Stomach (tissue), 9 donors: ENCODE data around the gene HECTD4. TPM values are rescaled to one million over a fixed set of nuclear protein-coding genes. Genes with fewer than 3 reads are reported as not detected.

Experiments used
- DNase-seq, 2 donors: peaks; one replicate each; pipeline versions ENCODE4 v3.0.0 to v3.0.0-alpha.2; 2013 to 2019
- H3K27ac ChIP-seq, 5 donors: fragments of 200-600 bp in 4 of 5; sonication (generic) in 4 of 5; one replicate each; pipeline ENCODE4 v1.5.1; 2013 to 2019; ENCODE audit warnings: mild to moderate bottlenecking in 1 of 5, moderate library complexity in 1 of 5
- H3K27me3 ChIP-seq, 3 donors: fragments of 200-600 bp; sonication (generic); one replicate each; pipeline ENCODE4 v1.5.1; 2017 to 2019; ENCODE audit warnings: mixed run types in 1 of 3
- H3K36me3 ChIP-seq, 4 donors: fragments of 200-600 bp; sonication (generic); 1 replicate in 3 of 4; 2 replicates in 1 of 4; pipeline ENCODE4 v1.5.1; 2016 to 2019
- H3K4me1 ChIP-seq, 4 donors: fragments of 200-600 bp; sonication (generic); one replicate each; pipeline ENCODE4 v1.5.1; 2016 to 2019
- H3K4me3 ChIP-seq, 4 donors: fragments of 200-600 bp; sonication (generic) in 3 of 4; one replicate each; pipeline ENCODE4 v1.5.1; 2016 to 2019; ENCODE audit warnings: mild to moderate bottlenecking in 1 of 4
- H3K9me3 ChIP-seq, 4 donors: fragments of 200-600 bp; sonication (generic); one replicate each; pipeline ENCODE4 v1.5.1; 2016 to 2019
- EP300 ChIP-seq: sonication (generic); formaldehyde crosslinking; IDR thresholded peaks from one replicate; pipeline ENCODE4 v1.6.1; 2017; ENCODE audit warnings: antibody characterized with exemption
- POLR2A ChIP-seq, 4 donors: fragments of 450-650 bp; IDR thresholded peaks; one replicate each; pipeline ENCODE4 v1.6.1; 2016; ENCODE audit warnings: antibody characterized with exemption in 4 of 4, control low read depth in 2 of 4, mild to moderate bottlenecking in 1 of 4, moderate library complexity in 1 of 4
- POLR2AphosphoS5 ChIP-seq, 3 donors: sonication (generic); formaldehyde crosslinking; IDR thresholded peaks; one replicate each; pipeline ENCODE4 v1.6.1; 2016; ENCODE audit warnings: antibody characterized with exemption in 3 of 3
- WGBS, 5 donors: extraction: QIAGEN DNeasy Blood & Tissue Kit in 3 of 5; methylation state at CpG; one replicate each; pipeline versions ENCODE4 v1.1.5 to v1.1.7; 2013 to 2018; 5-methylcytosine and 5-hydroxymethylcytosine counted together
- intact Hi-C: fragments of 100-400 bp; cut with DNase I; formaldehyde crosslinking; loops from one replicate; pipeline ENCODE4 v1.15.1; 2023; ENCODE audit warnings: low total_unique reads
- polyA plus RNA-seq, 3 donors: library from polyadenylated mRNA; stranded (reverse); fragments of 200-250 nt; gene quantifications; one replicate each; pipeline ENCODE4 v1.2.3, GENCODE V29; 2013
- total RNA-seq, 5 donors: library from RNA; depleted of rRNA; stranded (reverse); fragments of >200 nt; gene quantifications; one replicate each; pipeline versions ENCODE4 v1.1.0 to v1.2.3, GENCODE V29; 2014 to 2016
- TF ChIP-seq, protein P1 (sequence below), 7 experiments: fragments of 450-650 bp in 4 of 7; fragments of 200-600 bp in 3 of 7; sonication (generic) in 3 of 7; IDR thresholded peaks; one replicate each; pipeline ENCODE4 v1.5.1; 2016 to 2019; ENCODE audit warnings: antibody characterized with exemption in 7 of 7, control low read depth in 2 of 7, mild to moderate bottlenecking in 1 of 7
- donor health status: healthy with polysubstance abuse.
- donor health status: Bipolar disorder and iron deficiency.
- donor health status: healthy.

HECTD4 gene
- total and polyA plus RNA-seq, 8 donors = 3.2 to 375 (median 58.7) TPM

DNA sequence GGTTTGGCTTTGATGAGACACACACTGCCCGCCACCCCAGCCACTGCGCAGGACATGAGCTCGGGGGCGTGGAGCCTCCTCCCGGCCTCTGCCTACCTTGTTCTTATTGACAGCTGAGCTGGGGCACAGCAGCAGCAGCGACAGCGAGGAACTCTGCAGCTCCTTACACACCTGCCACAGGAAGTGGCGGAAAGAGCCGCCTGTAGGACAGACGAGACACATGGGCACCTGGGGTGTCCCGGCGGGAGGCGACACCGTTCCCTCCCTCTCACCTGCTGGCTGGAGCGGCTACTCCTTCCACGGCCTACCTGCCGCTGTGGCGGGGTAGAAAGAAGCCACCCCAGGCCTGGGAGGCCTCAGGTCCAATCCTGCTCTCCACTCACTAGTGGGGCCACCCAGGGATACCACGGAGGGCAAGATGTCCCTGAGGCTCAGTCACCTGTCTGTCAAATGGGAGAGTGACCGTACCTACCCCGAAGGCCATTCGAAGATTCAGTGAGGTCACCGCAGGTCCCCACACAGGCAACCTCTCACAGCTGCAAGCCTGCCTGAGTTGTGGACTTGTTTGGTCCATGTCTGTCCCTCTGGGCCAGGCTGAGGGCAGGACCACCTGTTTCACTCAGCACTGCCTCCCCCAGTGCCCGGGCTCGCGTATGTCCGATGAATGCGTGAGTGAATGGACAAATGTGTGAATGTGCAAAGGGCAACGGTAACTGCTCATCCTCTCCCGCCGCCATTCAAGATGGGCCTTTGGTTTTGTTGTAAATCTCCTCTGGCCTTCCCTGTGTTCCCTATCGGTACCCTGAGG, 214.3 kb downstream of the HECTD4 start:
- H3K27me3 ChIP-seq = no peaks in the 10 kb centered on the region
- no peak for DNase-seq
- H3K9me3 ChIP-seq = no peaks in the 10 kb centered on the region
- WGBS, 5 donors = 90 to 94% (median 92%) methylated on average over 23 to 32 of the region's 32 CpGs
- peaks cover 18 to 91% (median 88%) of the 10 kb centered on the region in 4 donors for H3K36me3 ChIP-seq
- intact Hi-C loops = no loop called here
- no peak for TF ChIP-seq EP300
- TF ChIP-seq POLR2A (IDR thresholded peaks at IDR 0.05) = no peak
- TF ChIP-seq, protein P1, sequence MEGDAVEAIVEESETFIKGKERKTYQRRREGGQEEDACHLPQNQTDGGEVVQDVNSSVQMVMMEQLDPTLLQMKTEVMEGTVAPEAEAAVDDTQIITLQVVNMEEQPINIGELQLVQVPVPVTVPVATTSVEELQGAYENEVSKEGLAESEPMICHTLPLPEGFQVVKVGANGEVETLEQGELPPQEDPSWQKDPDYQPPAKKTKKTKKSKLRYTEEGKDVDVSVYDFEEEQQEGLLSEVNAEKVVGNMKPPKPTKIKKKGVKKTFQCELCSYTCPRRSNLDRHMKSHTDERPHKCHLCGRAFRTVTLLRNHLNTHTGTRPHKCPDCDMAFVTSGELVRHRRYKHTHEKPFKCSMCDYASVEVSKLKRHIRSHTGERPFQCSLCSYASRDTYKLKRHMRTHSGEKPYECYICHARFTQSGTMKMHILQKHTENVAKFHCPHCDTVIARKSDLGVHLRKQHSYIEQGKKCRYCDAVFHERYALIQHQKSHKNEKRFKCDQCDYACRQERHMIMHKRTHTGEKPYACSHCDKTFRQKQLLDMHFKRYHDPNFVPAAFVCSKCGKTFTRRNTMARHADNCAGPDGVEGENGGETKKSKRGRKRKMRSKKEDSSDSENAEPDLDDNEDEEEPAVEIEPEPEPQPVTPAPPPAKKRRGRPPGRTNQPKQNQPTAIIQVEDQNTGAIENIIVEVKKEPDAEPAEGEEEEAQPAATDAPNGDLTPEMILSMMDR (IDR thresholded peaks at IDR 0.05) = no peak
- TF ChIP-seq POLR2AphosphoS5 (IDR thresholded peaks at IDR 0.05) = no peak
- no peak overlapping the region for H3K27ac ChIP-seq
- no peak overlapping the region for H3K4me3 ChIP-seq
- no peaks in the 10 kb centered on the region for H3K4me1 ChIP-seq

DNA sequence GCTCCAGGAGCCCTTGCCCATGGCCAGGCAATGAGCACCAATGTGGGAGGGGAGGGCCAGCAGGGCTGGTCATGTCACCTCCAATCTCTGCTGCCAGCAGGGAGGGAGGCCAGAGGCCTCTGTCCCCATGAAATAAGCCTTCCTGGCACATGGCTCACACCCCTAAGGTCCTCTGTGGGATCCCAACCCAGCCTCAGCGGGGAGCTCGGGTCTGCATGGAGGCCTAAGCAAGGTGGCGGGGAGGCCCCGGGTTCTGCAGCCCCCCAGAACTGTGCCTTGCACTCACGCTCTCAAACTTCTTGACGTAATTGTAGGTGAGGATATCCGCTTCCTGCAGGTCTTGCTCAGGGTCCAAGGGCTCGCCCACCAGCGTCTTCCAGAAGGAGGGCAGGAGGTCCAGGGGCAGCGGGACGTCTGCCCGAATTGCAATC, 215.2 kb downstream of the HECTD4 start:
- Histone ChIP-seq H3K4me3 (no peak overlapping the region), H3K36me3 (peaks cover 18 to 91% (median 88%) of the 10 kb centered on the region in 4 donors), H3K4me1 (no peaks in the 10 kb centered on the region), H3K27ac (no peak overlapping the region), H3K27me3 (no peaks in the 10 kb centered on the region), H3K9me3 (no peaks in the 10 kb centered on the region)
- 92 to 100% (median 96%) methylated on average over 4 to 12 of the region's 12 CpGs for WGBS, 5 donors
- TF ChIP-seq EP300 (no peak), POLR2AphosphoS5 (IDR thresholded peaks at IDR 0.05) (no peak), POLR2A (IDR thresholded peaks at IDR 0.05) (no peak)
- TF ChIP-seq, protein P1 (IDR thresholded peaks at IDR 0.05) = no peak
- intact Hi-C loops = no loop called here
- DNase-seq = no peak

DNA sequence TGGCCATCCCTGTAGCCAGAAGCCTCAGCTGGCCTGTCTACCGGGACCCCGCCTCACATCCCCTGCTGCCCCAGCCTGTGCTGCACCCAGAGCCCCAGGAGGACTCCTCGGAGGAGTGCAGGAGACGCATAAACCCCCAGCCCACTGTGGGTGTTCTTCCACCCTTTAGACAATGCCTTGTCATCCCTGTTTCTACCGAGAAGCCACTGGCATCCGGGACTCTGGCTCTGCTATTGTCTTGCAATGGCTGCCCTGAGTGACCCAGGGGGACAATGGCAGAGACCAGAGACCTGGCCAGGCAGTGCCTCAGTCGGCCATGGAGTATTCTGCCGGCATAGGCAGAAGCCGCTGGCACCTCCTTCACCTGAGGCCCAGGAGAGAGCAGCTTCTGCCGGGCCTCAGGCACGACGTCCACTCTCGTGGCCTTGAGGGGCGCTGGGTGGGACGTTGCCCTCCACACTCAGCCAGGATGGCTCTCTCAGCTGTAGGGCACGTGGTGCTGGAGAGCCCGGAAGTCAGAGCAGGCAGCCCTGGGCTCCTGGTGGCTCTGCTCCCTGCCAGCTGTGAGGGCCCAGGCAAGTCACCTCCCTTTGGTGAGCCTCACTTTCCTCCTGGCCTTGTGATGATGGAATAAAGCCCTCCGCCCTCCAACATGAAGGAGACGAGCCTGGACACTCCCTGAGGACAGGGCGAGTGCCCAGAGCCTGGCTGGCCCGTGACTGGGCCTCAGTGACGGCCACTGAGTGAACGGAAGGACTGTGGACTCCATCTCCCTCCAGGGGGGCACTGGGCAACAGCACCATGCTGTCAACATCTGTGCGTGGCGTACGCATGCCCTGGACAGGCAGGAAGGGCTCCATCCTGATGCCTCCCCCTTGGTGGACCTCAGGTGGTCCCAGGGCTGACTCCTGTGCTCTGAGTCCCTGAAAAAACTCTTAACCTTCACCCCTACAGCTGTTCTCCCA, 215.9 kb downstream of the HECTD4 start:
- intact Hi-C loops = no loop called here
- WGBS, 5 donors = 91 to 97% (median 95%) methylated on average over 16 to 26 of the region's 26 CpGs
- no peaks in the 10 kb centered on the region for H3K9me3 ChIP-seq

DNA sequence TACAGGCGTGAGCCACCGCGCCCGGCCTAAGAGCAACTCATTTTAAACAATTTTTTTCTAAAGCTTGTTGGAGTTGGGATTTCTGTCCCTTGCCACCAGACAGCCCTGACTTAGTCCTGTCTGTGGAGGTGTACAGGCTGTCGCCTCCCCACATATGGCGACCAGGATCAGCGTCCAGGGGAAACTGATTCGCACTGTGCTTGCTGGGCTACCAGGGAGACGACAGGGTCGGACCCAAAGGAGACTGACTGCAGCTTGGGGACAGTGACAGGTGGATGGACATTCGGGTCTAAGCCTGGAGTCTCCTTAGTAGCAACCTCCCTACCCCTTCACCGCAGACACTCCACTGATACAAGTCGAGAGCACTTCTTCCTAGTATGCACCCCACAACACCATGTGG, 216.6 kb downstream of the HECTD4 start:
- Histone ChIP-seq H3K9me3 (no peaks in the 10 kb centered on the region), H3K27me3 (no peaks in the 10 kb centered on the region), H3K4me1 (no peaks in the 10 kb centered on the region), H3K27ac (no peak overlapping the region), H3K36me3 (peaks cover 25 to 91% (median 88%) of the 10 kb centered on the region in 4 donors), H3K4me3 (no peak overlapping the region)
- no peak for DNase-seq
- intact Hi-C loops = no loop called here
- 97 to 98% (median 97%) methylated on average over 12 to 13 of the region's 13 CpGs for WGBS, 5 donors
- TF ChIP-seq POLR2AphosphoS5 (IDR thresholded peaks at IDR 0.05) (no peak), POLR2A (IDR thresholded peaks at IDR 0.05) (no peak), EP300 (no peak)
- TF ChIP-seq, protein P1 (IDR thresholded peaks at IDR 0.05) = no peak

More for the DNA sequence above, 215.9 kb downstream of the HECTD4 start:
- Histone ChIP-seq H3K36me3 (peaks cover 23 to 91% (median 88%) of the 10 kb centered on the region in 4 donors), H3K27ac (no peak overlapping the region), H3K27me3 (no peaks in the 10 kb centered on the region), H3K4me3 (no peak overlapping the region), H3K4me1 (no peaks in the 10 kb centered on the region)
- no peak for DNase-seq
- TF ChIP-seq POLR2AphosphoS5 (IDR thresholded peaks at IDR 0.05) (no peak), POLR2A (IDR thresholded peaks at IDR 0.05) (no peak), EP300 (no peak)
- TF ChIP-seq, protein P1 (IDR thresholded peaks at IDR 0.05) = no peak
